GM19025 (cell line): Measurements from ENCODE around the gene ECD.
A peak's percentile ranks its signal among the peaks of the same experiment; 100 is the strongest.

Experiments used
- ATAC-seq: cut with Tn5 transposase; IDR thresholded peaks from one replicate; pipeline ENCODE4 v1.9.1; 2021; ENCODE audit warnings: mild to moderate bottlenecking, low read depth, moderate library complexity; ENCODE audit not compliant: unreplicated experiment

Gene ECD

DNA sequence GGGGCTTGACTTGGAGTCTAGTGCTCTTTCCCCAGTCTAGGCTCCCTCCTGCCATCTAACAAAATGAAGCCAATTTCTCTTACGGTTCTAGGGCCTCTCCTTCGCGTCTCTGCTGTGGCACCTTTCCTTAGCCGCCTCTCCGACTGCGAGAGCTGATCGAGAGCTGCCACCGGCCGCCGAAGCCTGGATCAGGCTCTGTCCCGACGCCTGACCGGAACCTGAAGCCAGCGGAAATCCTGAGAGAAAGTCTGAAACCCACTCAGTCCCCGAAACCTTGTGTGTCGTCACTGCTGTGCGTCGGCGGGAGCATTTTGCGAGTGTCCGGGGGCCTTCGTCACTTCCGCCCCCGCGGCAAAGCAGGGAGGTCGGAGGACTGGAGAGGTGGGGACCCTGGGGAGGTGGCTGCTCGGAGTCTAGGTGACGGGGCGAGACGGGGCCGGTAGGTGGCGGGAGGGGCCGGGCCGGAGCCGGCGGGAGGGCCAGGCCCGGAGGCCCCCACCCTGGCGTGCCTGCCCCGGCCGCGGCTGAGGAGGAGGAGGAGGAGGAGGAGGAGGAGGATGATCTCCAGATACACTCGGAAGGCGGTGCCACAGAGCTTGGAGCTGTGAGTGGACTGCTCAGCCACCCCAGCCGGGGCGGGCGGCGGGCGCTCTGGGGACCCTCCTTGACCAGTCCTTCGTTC is at the start of gene ECD, which contains the start of gene FAM149B1:
ECD (minus strand) TSS at position 226 of the 682 bp plus-strand sequence. CDS start 4,071 bp downstream, outside the sequence.
FAM149B1 (plus strand) TSS at position 337 of the 682 bp plus-strand sequence; CDS start at position 558, 221 bp downstream.
- peak; percentile 89 for ATAC-seq

DNA sequence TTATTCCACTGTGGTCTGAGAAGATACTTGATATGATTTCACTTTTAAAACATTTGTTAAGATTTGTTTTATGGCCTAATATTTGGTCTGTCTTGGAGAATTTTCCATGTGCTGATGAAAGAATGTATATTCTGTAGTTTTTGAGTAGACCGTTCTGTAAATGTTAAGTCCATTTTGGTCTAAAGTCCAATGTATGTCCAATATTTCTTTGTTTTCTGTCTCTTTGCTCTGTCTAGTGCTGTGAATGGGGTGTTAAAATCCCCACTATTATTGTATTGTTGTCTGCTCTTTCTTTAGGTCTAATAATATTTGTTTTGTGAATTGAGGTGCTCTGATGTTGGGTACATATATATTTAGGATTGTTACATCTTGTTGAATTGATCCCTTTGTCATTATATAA is 47.9 kb upstream of the ECD start:
- no peak for ATAC-seq

DNA sequence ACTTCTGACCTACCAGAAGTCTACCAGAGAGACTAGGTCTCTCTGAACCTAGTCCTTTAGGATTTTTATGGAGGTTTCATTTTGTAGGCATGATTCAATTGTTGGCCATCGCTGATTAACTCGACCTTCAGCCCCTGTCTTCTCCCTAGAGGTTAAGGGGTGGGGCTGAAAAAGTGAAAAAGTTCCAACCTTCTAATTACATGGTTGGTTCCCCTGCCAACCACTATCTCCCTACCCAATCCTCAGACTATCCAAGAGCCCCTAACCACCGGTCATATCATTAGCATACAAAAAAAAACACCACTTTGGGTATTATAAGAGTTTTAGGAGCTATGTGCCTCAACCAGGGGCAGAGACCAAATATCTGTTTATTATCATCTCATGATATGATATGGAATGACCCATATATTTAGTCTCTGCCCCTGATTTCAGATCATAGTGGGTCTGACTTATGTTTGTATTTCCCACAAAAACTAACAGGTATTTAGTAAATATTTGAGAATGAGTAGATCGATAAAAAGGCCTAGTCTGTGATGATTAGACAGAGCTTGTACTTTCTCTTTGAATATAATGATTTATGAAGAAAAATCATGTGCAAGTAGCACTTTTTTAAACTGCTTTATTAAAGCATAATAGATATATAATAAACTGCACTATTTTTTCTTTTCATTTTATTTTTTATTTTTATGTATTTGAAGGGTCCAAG is 43.5 kb upstream of the ECD start:
- ATAC-seq = no peak

GRCh38 chr10:73210395-73211105 is 42.7 kb upstream of the ECD start:
- ATAC-seq = no peak

DNA sequence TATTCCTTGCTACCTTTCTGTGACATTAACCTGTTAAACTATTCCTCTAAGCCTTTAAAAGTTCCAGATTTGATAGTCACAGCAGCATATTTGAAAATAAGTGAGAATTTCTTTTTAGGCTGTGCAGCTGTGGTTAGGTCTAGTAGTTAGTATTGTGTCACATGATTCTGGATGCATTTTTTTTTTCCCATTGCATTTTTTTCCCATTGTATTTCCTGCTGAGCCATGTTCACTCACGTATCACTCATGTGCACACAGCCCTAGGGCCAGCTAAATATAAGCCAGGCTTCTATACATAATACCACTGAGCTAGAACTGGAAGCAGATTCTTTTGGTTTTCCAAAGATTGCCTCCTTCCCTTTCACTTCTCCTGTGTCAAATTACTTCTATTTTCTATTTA is 41.9 kb upstream of the ECD start:
- no peak for ATAC-seq

DNA sequence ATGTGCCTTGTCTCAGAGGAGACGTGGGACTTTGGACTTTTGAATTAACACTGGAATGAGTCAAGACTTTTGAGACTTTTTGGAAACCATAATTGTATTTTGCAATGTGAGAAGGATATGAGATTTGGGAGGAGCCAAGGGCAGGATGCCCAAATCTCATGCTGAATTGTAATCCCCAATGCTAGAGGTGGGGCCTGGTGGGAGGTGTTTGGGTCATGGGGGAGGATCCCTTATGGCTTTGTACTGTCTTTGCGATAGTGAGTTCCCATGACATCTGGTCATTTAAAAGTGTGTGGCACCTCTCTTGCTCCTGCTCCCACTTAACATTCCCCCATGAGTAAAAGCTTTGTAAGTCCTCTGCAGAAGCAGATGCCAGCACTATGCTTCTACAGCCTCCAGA is 40.1 kb upstream of the ECD start:
- no peak for ATAC-seq

GRCh38 chr10:73206385-73206784 is 38.6 kb upstream of the ECD start:
- ATAC-seq = no peak

GRCh38 chr10:73205890-73206289 is 38.1 kb upstream of the ECD start:
- no peak for ATAC-seq

GRCh38 chr10:73205081-73205480 is 37.3 kb upstream of the ECD start:
- no peak for ATAC-seq

- no peak for ATAC-seq
Measured at GRCh38 chr10:73190188-73190587, 22.4 kb upstream of the ECD start.

GRCh38 chr10:73186266-73186665 is 18.5 kb upstream of the ECD start:
- ATAC-seq = no peak

GRCh38 chr10:73183667-73184281 is 16.0 kb upstream of the ECD start:
- no peak for ATAC-seq

DNA sequence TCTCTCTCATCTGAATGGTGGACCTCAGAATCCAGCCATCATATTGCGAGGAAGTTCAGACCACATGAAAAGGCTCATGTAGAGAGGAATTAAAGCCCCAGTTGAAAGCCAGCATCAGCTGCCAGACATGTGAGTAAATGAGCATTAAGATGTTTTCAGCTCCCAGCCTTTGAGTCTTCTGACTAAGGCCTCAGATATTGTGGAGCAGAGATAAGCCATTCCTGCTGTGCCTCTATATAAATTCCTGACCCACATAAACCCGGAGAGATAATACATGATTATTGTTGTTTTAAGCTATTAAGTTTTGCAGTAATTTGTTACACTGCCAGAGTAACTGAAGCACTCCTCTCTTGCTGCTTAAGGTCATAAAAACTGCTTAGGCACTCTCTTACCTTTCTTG is 14.8 kb upstream of the ECD start:
- ATAC-seq = no peak

GRCh38 chr10:73174148-73174925 is 6.5 kb upstream of the ECD start:
- no peak for ATAC-seq

DNA sequence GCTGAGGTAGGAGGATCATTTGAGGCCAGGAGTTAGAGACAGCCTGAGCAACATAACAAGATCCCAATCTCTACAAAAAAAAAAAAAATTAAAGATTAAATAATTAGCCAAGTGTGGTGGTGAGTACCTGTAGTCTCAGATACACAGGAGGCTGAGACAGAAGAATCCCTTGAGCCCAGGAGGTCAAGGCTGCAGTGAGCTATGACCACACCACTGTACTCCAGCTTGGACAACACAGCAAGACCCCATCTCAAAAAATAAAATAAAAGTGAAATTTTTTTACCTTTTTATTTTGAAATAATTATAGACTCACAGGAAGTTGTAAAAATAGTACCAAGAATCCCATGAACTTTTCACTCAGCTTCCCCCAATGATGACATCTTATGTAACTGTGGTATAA is 5.1 kb upstream of the ECD start:
- ATAC-seq = no peak

DNA sequence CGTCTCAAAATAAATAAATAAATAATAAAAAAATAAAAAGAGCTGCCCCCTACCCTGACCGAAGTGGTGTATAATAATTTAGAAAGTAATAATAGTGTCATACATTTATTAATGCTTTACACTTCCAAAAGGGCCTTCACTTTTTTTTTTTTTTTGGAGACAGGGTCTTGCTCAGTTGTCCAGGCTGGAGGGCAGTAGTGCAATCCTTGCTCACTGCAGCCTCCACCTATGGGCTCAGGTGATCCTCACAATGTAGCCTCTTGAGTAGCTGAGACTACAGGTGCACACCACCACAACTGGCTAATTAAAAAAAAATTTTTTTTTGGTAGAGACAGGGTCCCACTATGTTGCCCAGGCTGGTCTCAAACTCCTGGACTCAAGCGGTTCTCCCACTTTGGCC is 1.5 kb upstream of the ECD start:
- ATAC-seq = no peak

DNA sequence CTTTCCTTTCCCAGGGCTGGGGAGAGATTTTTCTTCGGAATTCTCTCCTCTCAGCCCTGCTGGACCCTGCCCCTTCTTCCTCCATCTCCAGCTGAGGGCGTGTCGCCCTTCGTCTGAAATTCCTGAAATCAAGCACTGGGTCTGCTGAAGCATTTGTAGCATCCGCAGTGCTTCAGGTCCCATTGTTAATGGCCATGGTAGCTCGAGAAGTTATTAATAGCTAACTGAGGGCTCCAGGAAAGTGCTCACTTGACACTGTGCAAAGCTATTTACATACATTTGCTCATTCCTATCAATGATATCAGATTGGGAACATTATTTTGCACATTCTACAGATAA is 626 bp upstream of the ECD start:
- peak; percentile 6 for ATAC-seq

DNA sequence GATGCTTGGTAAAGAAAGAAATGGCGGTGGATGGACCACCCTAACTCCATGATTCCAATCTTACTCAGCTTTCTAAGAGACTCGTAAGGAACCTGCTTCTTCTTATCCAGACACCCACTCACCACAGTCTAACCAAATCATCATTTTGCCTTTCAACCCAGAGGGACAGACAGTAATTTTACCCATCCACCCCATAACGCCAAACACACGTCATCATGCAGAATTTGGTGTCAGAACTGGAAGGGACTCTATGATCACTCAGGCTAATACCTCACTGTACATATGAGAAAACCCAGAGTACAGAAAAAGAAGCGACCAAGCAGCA is 388 bp downstream of the ECD start:
- no peak for ATAC-seq

- ATAC-seq = no peak
Measured at GRCh38 chr10:73166972-73167371, 836 bp downstream of the ECD start.

- ATAC-seq = no peak
Measured at GRCh38 chr10:73163096-73163495, 4.7 kb downstream of the ECD start.

DNA sequence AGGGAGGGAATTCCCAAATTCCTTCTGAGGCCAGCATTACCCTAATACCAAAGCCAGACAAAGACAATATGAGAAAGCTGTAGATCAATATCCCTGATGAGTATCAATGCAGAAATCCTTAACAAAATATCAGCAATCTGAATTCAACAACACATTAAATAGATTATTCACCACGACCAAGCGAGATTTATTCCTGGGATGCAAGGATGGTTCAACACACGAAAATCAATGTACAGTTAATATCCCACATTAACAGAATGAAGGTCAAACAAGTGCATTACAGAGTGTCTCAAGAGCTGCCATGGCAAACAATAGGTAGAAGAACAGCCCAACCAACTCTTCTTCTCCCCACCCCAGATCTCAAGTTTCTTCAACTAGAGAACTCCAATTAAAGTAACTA is 6.1 kb downstream of the ECD start:
- no peak for ATAC-seq
